Immature natural killer cell (primary cell): ENCODE data around the gene PPP1R37. TPM values are rescaled to one million over a fixed set of nuclear protein-coding genes. Genes with fewer than 3 reads are reported as not detected.

Experiments used
- DNase-seq, 3 donors: peaks; one replicate each; pipeline ENCODE4 v3.0.0; 2022; ENCODE audit warnings: mixed read lengths in 1 of 3
- H3K27ac Mint-ChIP-seq, 6 donors: one replicate each; pipeline ENCODE4 v1.8.0; 2020; ENCODE audit warnings: mixed read lengths in 6 of 6, mild to moderate bottlenecking in 5 of 6, inconsistent platforms in 4 of 6, moderate library complexity in 3 of 6
- H3K27me3 Mint-ChIP-seq, 3 donors: one replicate each; pipeline ENCODE4 v1.8.0; 2020 to 2021; ENCODE audit warnings: low read depth in 3 of 3, mild to moderate bottlenecking in 3 of 3, mixed read lengths in 3 of 3, moderate library complexity in 3 of 3, inconsistent platforms in 1 of 3
- H3K36me3 Mint-ChIP-seq, 3 donors: one replicate each; pipeline ENCODE4 v1.8.0; 2020; ENCODE audit warnings: mixed read lengths in 3 of 3, inconsistent platforms in 2 of 3, mild to moderate bottlenecking in 2 of 3
- H3K4me1 Mint-ChIP-seq, 2 donors: one replicate each; pipeline ENCODE4 v1.8.0; 2020; ENCODE audit warnings: inconsistent platforms in 2 of 2, mild to moderate bottlenecking in 2 of 2, mixed read lengths in 2 of 2, moderate library complexity in 1 of 2
- H3K4me3 Mint-ChIP-seq, 5 donors: one replicate each; pipeline ENCODE4 v1.8.0; 2020; ENCODE audit warnings: mild to moderate bottlenecking in 5 of 5, mixed read lengths in 5 of 5, inconsistent platforms in 3 of 5, moderate library complexity in 3 of 5
- H3K9me3 Mint-ChIP-seq, 6 donors: one replicate each; pipeline ENCODE4 v1.8.0; 2020; ENCODE audit warnings: mild to moderate bottlenecking in 6 of 6, mixed read lengths in 6 of 6, inconsistent platforms in 4 of 6, moderate library complexity in 3 of 6
- polyA plus RNA-seq, 3 donors: library from polyadenylated mRNA; unstranded; fragments of 300-500 nt; fragmentation: Illumina TruSeq; gene quantifications; one replicate each; pipeline ENCODE4 v1.2.3, GENCODE V29; 2021

Gene PPP1R37
- polyA plus RNA-seq, 3 donors from 2014 or later, result 0.37 to 1.1 TPM; not detected in 1

- no peaks in the 10 kb centered on the region for H3K9me3 Mint-ChIP-seq
- no peak for DNase-seq
- no peak overlapping the region for H3K4me3 Mint-ChIP-seq
- H3K27ac Mint-ChIP-seq, result no peak overlapping the region
- H3K36me3 Mint-ChIP-seq, result peaks cover 0 to 10% (median 0%) of the 10 kb centered on the region in 3 donors
- no peaks in the 10 kb centered on the region for H3K4me1 Mint-ChIP-seq
- peaks cover 0 to 6% (median 2%) of the 10 kb centered on the region in 3 donors for H3K27me3 Mint-ChIP-seq
Observed at GRCh38 chr19:45145270-45146189, 52.6 kb downstream of the PPP1R37 start.

DNA sequence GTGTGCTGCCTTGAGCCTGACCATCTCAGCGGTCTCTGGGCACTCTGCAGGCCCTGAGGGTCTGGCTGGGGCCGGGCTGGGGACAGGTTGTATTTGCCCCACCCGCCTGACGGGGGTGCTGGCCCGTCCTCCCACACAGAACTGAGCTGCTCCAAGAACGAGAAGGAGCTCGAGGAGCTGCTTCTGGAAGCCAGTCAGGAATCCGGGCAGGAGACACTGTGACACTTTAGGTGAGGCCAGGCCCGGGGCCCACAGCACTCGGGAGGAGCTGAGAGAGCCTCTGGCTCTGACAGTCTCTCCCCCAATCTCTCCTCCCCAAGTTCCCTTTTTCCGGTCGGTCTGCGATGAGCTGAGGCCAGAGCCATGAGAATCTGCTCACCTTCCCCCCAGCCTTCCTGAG lies 53.3 kb downstream of the PPP1R37 start:
- peaks cover 0 to 6% (median 2%) of the 10 kb centered on the region in 3 donors for H3K27me3 Mint-ChIP-seq
- H3K4me1 Mint-ChIP-seq, result peaks cover 0 to under 1% of the 10 kb centered on the region in 2 donors
- peaks cover 0 to 10% (median 0%) of the 10 kb centered on the region in 3 donors for H3K36me3 Mint-ChIP-seq
- no peak for DNase-seq
- H3K9me3 Mint-ChIP-seq, result no peaks in the 10 kb centered on the region
- H3K27ac Mint-ChIP-seq, result no peak overlapping the region
- H3K4me3 Mint-ChIP-seq, result no peak overlapping the region

DNA sequence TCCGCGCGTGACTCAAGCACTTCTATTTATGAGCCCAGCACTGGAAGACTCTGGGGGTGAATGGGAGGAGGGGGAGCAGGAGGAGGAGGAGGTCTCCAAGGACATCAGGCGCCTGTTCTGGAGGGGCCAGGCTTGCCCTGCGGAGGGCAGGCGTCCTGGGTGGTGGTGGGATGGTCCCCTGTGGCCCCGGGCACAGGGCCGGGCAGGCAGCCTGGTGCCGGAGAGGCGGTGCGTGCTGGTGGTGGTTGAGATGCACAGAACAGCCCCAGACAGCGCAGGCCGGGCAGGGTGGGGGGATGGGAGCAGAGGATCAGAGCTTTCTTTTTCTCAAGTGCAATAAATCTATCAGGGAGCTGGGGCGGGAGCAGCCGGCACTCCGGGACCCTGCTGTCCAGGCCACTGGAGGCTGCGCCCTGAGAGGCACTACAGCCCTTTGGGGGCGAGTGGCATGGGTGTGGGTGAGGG lies 53.8 kb downstream of the PPP1R37 start:
- Mint-ChIP-seq H3K27me3 (peaks cover 0 to 4% (median 2%) of the 10 kb centered on the region in 3 donors), H3K9me3 (no peaks in the 10 kb centered on the region), H3K36me3 (peaks cover 0 to 10% (median 0%) of the 10 kb centered on the region in 3 donors), H3K4me1 (peaks cover 0 to 3% of the 10 kb centered on the region in 2 donors), H3K4me3 (no peak overlapping the region), H3K27ac (no peak overlapping the region)
- DNase-seq, result no peak

- peaks cover 0 to 4% (median 0%) of the 10 kb centered on the region in 3 donors for H3K36me3 Mint-ChIP-seq
- H3K27ac Mint-ChIP-seq, result no peak overlapping the region
- H3K4me3 Mint-ChIP-seq, result no peak overlapping the region
Observed at GRCh38 chr19:45147835-45148676, 55.1 kb downstream of the PPP1R37 start.

DNA sequence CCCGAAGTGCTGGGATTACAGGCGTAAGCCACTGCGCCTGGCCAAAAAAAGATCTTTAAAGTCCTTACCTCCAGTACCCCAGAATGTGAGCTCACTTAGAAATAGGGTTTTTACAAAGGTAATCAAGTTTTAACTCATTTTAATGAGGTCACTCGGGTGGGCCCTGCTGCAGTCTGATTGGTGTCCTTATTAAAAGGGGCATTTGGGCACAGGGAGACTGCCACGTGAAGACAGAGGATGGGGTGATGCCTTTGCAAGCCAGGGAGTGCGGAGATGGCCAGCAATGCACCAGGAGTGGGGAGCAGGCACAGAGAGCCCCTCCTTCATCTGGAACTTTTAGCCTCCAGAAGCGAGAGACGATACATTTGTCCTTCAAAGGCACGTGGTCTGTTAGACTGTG lies 56.1 kb downstream of the PPP1R37 start:
- Mint-ChIP-seq H3K27ac (peak overlapping the region in 1 of 6 donors; percentile 47), H3K4me3 (peak overlapping the region in 1 of 5 donors; percentile 21), H3K4me1 (peaks cover 13 to 17% of the 10 kb centered on the region in 2 donors), H3K27me3 (peaks cover 0 to 11% (median 7%) of the 10 kb centered on the region in 3 donors), H3K9me3 (no peaks in the 10 kb centered on the region), H3K36me3 (peaks cover 0 to 3% (median 0%) of the 10 kb centered on the region in 3 donors)
- no peak for DNase-seq

More at GRCh38 chr19:45147835-45148676, 55.1 kb downstream of the PPP1R37 start:
- Mint-ChIP-seq H3K4me1 (peaks cover 6 to 11% of the 10 kb centered on the region in 2 donors), H3K27me3 (peaks cover under 1 to 10% (median 5%) of the 10 kb centered on the region in 3 donors), H3K9me3 (no peaks in the 10 kb centered on the region)
- no peak for DNase-seq

- DNase-seq, result no peak
- Mint-ChIP-seq H3K27ac (peak overlapping the region in 1 of 6 donors; percentile 40), H3K27me3 (peaks cover 0 to 11% (median 7%) of the 10 kb centered on the region in 3 donors), H3K4me1 (peaks cover 16 to 19% of the 10 kb centered on the region in 2 donors), H3K4me3 (no peak overlapping the region), H3K9me3 (no peaks in the 10 kb centered on the region), H3K36me3 (peaks cover 0 to 3% (median 0%) of the 10 kb centered on the region in 3 donors)
Observed at GRCh38 chr19:45150180-45150579, 57.2 kb downstream of the PPP1R37 start.

DNA sequence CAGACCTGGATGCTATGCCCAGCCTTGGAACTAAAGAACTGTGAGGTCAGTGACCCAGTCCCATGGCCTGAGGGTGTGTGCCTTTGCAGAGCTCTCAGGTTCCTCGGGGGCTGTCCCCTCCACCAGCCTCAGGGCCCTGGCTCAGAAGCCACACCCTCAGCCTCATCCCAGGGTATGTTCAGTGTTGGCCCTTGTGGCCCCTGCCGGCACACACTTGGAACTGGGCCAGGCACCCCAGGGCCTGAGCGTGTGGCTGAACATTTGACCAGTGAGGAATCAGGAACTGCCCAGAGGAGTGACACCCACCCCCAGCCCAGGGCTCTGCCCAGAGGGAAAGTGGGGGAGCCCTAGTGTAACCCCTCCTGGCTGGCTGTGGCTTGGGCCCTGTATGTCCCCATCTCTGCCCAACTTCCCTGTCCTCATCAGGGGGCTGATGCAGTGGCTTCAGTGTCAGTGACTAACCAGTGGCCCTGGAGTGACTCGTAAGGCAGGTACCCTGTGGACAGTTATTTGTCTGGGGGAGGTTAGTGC lies 57.8 kb downstream of the PPP1R37 start:
- H3K4me3 Mint-ChIP-seq, result no peak overlapping the region
- peaks cover 16 to 19% of the 10 kb centered on the region in 2 donors for H3K4me1 Mint-ChIP-seq
- H3K36me3 Mint-ChIP-seq, result peaks cover 0 to 3% (median 0%) of the 10 kb centered on the region in 3 donors
- no peak for DNase-seq
- H3K9me3 Mint-ChIP-seq, result no peaks in the 10 kb centered on the region
- no peak overlapping the region for H3K27ac Mint-ChIP-seq
- peaks cover 0 to 11% (median 9%) of the 10 kb centered on the region in 3 donors for H3K27me3 Mint-ChIP-seq

DNA sequence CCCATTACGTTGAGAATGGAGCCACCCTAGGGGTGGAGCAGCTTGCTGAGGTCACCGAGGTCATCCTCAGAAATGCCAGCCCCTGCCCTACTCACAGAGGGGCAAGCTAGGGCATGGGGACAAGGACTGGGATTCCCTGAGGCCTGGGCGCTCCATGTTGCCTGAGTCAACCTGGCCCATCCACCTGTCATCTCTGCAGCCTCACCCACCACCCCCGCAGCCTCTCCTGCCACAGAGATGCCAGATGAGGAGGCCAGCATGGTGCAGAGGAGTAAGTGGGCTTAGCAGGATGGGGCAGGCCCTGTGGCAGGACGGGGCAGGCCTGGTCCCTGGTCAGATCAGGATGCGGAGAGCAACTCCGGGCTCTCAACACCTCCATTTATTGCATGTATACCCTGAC lies 58.3 kb downstream of the PPP1R37 start:
- peaks cover 0 to 11% (median 9%) of the 10 kb centered on the region in 3 donors for H3K27me3 Mint-ChIP-seq
- H3K4me3 Mint-ChIP-seq, result peak overlapping the region in 4 of 5 donors; percentile 33 to 68 (median 46)
- H3K27ac Mint-ChIP-seq, result no peak overlapping the region
- H3K4me1 Mint-ChIP-seq, result peaks cover 16 to 19% of the 10 kb centered on the region in 2 donors
- H3K36me3 Mint-ChIP-seq, result peaks cover 0 to 3% (median 0%) of the 10 kb centered on the region in 3 donors
- H3K9me3 Mint-ChIP-seq, result no peaks in the 10 kb centered on the region
- DNase-seq, result no peak

DNA sequence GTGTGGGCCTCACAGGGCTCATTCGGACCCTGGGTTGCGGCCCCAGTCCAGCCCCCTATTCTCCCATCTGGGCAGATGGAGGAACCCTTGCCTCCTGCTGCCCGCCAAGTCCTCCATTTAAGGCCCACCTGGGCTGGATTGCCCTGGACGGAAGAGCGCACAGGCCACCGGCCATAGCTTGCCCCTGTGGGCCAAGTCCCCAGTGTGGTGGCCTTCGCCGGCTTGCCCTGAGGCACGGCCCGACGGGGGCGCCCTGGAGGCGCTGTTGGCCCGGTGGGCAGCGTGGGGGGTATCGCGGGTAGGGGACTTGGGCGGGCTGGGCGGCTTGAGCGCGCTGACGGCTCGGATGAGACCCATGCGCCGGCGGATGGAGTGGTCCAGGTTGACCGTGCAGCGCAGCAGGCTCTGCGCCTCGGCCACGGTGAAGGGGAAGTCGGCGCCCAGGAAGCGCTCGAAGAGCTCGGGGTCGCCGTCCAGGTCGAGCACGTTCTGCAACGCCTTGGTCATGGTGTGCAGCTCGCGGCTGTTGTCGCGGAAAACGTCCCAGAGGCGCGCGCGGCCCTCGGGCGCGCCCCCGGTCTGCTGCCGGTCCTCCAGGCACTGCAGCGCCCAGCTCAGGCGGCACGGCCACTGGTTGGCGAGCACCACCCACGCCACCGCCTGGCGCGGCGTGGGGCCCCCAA lies 59.0 kb downstream of the PPP1R37 start:
- no peak for DNase-seq
- Mint-ChIP-seq H3K4me1 (peaks cover 16 to 19% of the 10 kb centered on the region in 2 donors), H3K4me3 (peak overlapping the region; percentile 30 to 85 (median 53)), H3K27me3 (peaks cover 0 to 11% (median 10%) of the 10 kb centered on the region in 3 donors), H3K9me3 (no peaks in the 10 kb centered on the region), H3K27ac (no peak overlapping the region), H3K36me3 (peaks cover 0 to 3% (median 0%) of the 10 kb centered on the region in 3 donors)

DNA sequence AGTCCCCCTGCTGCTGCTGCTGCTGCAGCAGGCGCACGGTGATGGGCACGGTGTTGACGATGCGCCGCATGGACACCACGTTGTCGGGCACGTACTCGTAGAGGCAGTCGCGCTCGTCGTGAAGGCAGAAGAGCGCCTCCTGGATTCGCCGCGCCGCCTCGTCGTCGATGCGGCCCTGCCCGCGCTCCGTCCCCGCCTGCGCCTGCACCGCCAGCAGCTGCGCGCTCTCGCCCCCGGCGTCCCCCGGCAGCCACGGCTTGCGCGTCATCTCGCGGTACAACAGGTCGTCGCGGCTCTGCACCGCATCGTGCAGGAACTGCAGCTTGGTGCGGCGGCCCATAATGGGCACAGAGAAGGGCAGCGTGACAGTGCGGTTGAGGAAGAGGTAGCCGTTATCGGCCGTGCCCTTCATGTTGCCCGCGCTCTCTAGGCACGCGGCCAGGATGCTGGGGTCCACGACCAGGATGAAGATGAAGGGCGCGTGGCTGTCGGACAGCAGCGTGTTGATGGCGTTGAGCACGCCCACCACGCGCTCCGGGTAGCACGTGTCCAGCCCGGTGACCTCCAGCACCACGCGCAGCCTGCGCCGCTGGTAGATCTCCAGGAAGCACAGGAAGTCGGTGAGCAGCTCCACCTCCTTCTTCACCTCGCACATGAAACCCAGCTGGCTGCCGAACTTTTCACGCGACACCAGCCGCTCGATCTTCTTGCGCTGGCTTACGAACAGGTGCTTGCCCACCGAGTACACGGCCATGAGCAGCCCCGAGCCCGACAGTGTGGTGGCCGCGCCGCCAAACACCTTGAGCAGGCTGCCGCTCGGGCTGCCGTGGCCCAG lies 59.7 kb downstream of the PPP1R37 start:
- Mint-ChIP-seq H3K27me3 (peaks cover 0 to 12% (median 8%) of the 10 kb centered on the region in 3 donors), H3K4me3 (peak overlapping the region; percentile 76 to 86 (median 84)), H3K4me1 (peaks cover 16 to 19% of the 10 kb centered on the region in 2 donors), H3K9me3 (no peaks in the 10 kb centered on the region), H3K27ac (peak overlapping the region; percentile 53 to 82 (median 68)), H3K36me3 (no peaks in the 10 kb centered on the region)
- peak; percentile 64 to 68 (median 67) for DNase-seq

- H3K9me3 Mint-ChIP-seq, result no peaks in the 10 kb centered on the region
- peaks cover 0 to 18% (median 10%) of the 10 kb centered on the region in 3 donors for H3K27me3 Mint-ChIP-seq
- no peaks in the 10 kb centered on the region for H3K36me3 Mint-ChIP-seq
- peaks cover 16 to 19% of the 10 kb centered on the region in 2 donors for H3K4me1 Mint-ChIP-seq
- peak overlapping the region in 4 of 6 donors; percentile 56 to 82 (median 67) for H3K27ac Mint-ChIP-seq
- H3K4me3 Mint-ChIP-seq, result peak overlapping the region; percentile 76 to 86 (median 84)
- DNase-seq, result peak; percentile 22 to 28 (median 23)
Observed at GRCh38 chr19:45153339-45154063, 60.5 kb downstream of the PPP1R37 start.
